ENCODE data around the gene SND1. TPM values are rescaled to one million over a fixed set of nuclear protein-coding genes. Genes with fewer than 3 reads are reported as not detected.
"Not testable (repeated sequence)": the region's sequence is repeated elsewhere in the genome, so short reads cannot be mapped to it uniquely, and the experiment has no call there.

SND1 gene
- total and polyA plus RNA-seq, 2 donors from 2014 or later, result 83.0 to 154 TPM

DNA sequence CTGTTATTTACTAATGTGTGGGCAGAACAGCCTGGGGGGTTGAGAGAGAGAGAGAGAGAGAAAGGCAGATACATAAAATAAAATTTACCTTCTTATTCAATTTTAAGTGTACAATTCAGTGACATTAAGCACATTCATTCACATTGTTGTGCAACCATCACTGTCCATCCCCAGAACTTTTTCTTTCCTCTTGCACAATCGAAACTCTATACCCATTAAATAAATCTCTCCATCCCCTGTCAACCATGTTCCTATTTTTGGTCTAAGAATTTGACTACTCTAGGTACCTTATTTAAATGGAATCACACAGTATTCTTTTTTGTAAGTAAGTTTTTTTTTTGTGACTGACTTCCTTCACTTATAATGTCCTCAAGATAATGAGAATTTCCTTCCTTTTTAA is 181.6 kb downstream of the SND1 start:
- DNase-seq (no peak), FAIRE-seq (no peak)
- TF ChIP-seq, protein P1, sequence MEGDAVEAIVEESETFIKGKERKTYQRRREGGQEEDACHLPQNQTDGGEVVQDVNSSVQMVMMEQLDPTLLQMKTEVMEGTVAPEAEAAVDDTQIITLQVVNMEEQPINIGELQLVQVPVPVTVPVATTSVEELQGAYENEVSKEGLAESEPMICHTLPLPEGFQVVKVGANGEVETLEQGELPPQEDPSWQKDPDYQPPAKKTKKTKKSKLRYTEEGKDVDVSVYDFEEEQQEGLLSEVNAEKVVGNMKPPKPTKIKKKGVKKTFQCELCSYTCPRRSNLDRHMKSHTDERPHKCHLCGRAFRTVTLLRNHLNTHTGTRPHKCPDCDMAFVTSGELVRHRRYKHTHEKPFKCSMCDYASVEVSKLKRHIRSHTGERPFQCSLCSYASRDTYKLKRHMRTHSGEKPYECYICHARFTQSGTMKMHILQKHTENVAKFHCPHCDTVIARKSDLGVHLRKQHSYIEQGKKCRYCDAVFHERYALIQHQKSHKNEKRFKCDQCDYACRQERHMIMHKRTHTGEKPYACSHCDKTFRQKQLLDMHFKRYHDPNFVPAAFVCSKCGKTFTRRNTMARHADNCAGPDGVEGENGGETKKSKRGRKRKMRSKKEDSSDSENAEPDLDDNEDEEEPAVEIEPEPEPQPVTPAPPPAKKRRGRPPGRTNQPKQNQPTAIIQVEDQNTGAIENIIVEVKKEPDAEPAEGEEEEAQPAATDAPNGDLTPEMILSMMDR (IDR thresholded peaks at IDR 0.05; ENCODE audit: borderline replicate concordance, extremely low read depth, insufficient read depth), result no peak
- Histone ChIP-seq H3K36me3 (ENCODE audit: control insufficient read depth in 2 of 3, insufficient read depth in 3 of 3, low read length in 3 of 3) (no peaks in the 10 kb centered on the region), H3K27me3 (ENCODE audit: control insufficient read depth, insufficient read depth, low read length) (no peaks in the 10 kb centered on the region), H3K27ac (ENCODE audit: low read depth in 2 of 2, low read length in 2 of 2) (no peak overlapping the region), H3K9ac (ENCODE audit: low read length in 3 of 3) (no peak overlapping the region), H3K4me3 (ENCODE audit: low read length in 3 of 3) (no peak overlapping the region), H3K9me3 (ENCODE audit: control insufficient read depth in 2 of 3, insufficient read depth in 1 of 3, low read length in 3 of 3) (peaks cover 0 to 5% (median 0%) of the 10 kb centered on the region in 3 donors), H3K4me1 (ENCODE audit: control insufficient read depth in 2 of 3, insufficient read depth in 2 of 3, low read depth in 1 of 3, low read length in 3 of 3) (no peaks in the 10 kb centered on the region)
- intact Hi-C loops (cut with DNase I), result no loop called here

DNA sequence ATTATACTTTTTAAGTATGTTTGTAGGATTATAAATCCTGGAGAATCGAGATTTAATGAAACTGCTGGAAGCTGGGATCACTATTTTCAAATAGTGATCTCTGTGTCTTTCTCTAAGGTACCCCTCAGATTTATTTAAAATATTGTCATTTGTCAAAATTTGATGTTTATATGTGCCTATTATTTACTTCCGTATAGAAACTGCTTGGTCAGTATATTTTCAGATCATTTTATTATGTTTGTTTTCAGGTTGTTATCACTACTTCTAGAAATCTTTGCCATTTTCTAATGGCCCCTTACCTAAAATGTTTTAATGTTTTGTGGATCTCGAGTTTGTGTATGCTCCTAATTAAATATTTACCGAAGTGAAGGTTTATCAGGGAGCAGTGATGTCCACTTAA is 183.7 kb downstream of the SND1 start:
- Histone ChIP-seq H3K27me3 (ENCODE audit: control insufficient read depth, insufficient read depth, low read length) (no peaks in the 10 kb centered on the region), H3K4me3 (ENCODE audit: low read length in 3 of 3) (no peak overlapping the region), H3K9me3 (ENCODE audit: control insufficient read depth in 2 of 3, insufficient read depth in 1 of 3, low read length in 3 of 3) (peaks cover 0 to 5% (median 0%) of the 10 kb centered on the region in 3 donors), H3K4me1 (ENCODE audit: control insufficient read depth in 2 of 3, insufficient read depth in 2 of 3, low read depth in 1 of 3, low read length in 3 of 3) (no peaks in the 10 kb centered on the region), H3K9ac (ENCODE audit: low read length in 3 of 3) (no peak overlapping the region), H3K27ac (ENCODE audit: low read depth in 2 of 2, low read length in 2 of 2) (no peak overlapping the region), H3K36me3 (ENCODE audit: control insufficient read depth in 2 of 3, insufficient read depth in 3 of 3, low read length in 3 of 3) (no peaks in the 10 kb centered on the region)
- TF ChIP-seq, protein P1 (IDR thresholded peaks at IDR 0.05; ENCODE audit: borderline replicate concordance, extremely low read depth, insufficient read depth), result no peak
- intact Hi-C loops (cut with DNase I), result no loop called here
- DNase-seq, result no peak
- no peak for FAIRE-seq

DNA sequence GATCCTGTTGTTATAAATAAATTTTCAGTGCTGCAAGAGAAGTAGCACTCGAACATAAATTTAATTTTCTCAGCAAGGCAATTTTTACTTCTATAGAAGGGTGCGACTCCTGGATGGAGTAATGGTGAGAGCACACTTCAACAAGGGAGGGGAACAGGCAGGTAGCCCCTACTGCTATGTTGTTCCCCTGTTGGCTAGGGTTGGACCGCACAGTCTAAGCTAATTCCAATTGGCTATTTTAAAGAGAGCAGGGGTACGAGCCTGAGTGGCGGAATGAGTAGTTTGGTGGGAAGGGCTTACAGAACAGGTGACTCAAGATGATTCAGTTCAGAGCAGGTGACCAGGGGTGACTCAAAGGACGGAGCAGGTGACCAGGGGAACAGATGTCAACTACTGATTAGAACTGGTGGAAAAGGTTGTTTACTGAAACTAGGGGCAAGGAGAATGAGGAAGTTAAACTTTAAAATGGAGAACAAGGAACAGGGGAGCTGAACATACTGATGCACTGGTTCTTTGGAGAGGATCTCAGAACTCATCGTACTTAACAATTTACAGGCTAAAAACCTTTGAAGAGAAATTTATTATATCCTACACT is 185.9 kb downstream of the SND1 start:
- intact Hi-C loops (cut with DNase I); H3K27me3 ChIP-seq (ENCODE audit: control insufficient read depth, insufficient read depth, low read length); H3K9me3 ChIP-seq (ENCODE audit: control insufficient read depth in 2 of 3, insufficient read depth in 1 of 3, low read length in 3 of 3); H3K4me3 ChIP-seq (ENCODE audit: low read length in 3 of 3); FAIRE-seq; H3K27ac ChIP-seq (ENCODE audit: low read depth in 2 of 2, low read length in 2 of 2); H3K9ac ChIP-seq (ENCODE audit: low read length in 3 of 3); H3K36me3 ChIP-seq (ENCODE audit: control insufficient read depth in 2 of 3, insufficient read depth in 3 of 3, low read length in 3 of 3); H3K4me1 ChIP-seq (ENCODE audit: control insufficient read depth in 2 of 3, insufficient read depth in 2 of 3, low read depth in 1 of 3, low read length in 3 of 3); DNase-seq: not testable (repeated sequence)

DNA sequence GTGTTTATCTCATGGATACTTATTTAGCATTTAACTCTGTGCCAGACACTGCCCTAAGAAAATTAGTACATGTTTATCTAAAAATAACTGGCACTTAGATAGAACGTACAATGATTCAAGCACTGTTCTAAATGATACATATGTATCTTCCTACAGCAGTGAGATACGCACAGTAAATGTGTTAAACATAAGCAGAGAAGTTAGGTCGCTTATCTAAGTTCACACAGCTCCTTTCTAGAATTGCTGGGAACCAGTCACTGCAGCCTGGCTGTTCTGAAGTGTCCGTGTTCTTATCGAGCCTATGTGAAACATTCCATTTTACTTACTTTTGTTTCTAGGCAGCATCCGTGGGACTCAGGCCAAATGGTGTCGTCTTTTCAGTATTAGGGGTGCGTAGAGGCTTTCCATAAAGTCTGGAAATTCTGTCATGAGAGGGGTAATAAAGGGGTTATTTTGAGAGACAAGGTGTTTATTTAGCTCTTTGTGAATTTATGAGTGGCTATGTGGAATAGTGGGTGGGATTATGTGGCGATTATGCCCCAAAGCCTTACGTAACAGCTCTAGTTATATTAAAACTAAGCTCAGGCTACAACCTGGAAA is 186.9 kb downstream of the SND1 start:
- intact Hi-C loops (cut with DNase I), result no loop called here

More for the DNA sequence above, 186.9 kb downstream of the SND1 start:
- no peak for FAIRE-seq
- TF ChIP-seq, protein P1 (IDR thresholded peaks at IDR 0.05; ENCODE audit: borderline replicate concordance, extremely low read depth, insufficient read depth), result no peak
- no peak for DNase-seq
- H3K4me3 ChIP-seq (ENCODE audit: low read length in 3 of 3), result peak overlapping the region in 2 of 3 donors; percentile 8 to 52
- H3K27me3 ChIP-seq (ENCODE audit: control insufficient read depth, insufficient read depth, low read length), result no peaks in the 10 kb centered on the region
- H3K9me3 ChIP-seq (ENCODE audit: control insufficient read depth in 2 of 3, insufficient read depth in 1 of 3, low read length in 3 of 3), result peaks cover 0 to 5% (median 0%) of the 10 kb centered on the region in 3 donors
- H3K27ac ChIP-seq (ENCODE audit: low read depth in 2 of 2, low read length in 2 of 2), result no peak overlapping the region
- H3K9ac ChIP-seq (ENCODE audit: low read length in 3 of 3), result no peak overlapping the region
- peaks cover 0 to 3% (median 0%) of the 10 kb centered on the region in 3 donors for H3K4me1 ChIP-seq (ENCODE audit: control insufficient read depth in 2 of 3, insufficient read depth in 2 of 3, low read depth in 1 of 3, low read length in 3 of 3)
- H3K36me3 ChIP-seq (ENCODE audit: control insufficient read depth in 2 of 3, insufficient read depth in 3 of 3, low read length in 3 of 3), result no peaks in the 10 kb centered on the region

All from kidney (tissue), 14 donors.